SW 1271 (cell line): ENCODE data around the gene CAMK2B.
A peak's percentile ranks its signal among the peaks of the same experiment; 100 is the strongest.

ENCODE experiments used
- DNase-seq, 2 experiments: peaks; one replicate each; lab custom pipeline; 2025; lab: John Stamatoyannopoulos, UW

Gene CAMK2B

DNA sequence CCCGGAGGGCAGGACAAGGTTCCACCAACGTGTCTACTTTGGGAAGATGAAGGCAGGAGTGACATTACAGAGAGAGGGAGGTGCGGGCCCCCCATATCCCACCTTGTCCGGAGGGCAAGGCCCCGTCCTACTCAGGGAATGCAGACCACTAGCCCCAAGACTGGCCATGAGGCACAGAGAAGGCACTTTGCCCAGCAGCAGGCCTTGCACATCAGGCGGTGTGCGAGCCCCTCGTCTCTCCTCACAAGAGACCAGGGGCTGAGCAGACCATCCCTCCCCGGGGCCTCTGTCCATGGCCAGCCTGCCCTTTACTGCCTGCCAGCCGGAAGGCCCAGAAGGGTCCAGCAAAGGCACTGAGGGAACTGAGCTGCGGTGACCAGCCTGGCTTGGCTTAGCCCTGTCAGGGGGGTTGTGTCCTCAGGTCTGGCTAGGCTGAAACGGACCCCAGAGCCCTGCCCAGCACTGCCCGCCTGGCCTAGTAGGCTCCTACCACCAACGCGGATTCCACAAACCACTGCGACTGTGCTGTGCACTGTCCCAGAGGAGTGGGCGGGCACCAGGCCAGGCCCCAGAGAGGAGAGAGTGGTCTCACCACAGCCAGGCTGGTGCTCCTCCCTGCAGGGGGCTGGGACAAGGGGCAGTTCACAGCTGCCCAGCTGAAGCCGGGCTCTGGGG, 16.7 kb downstream of the CAMK2B start:
- DNase-seq, result no peak

DNA sequence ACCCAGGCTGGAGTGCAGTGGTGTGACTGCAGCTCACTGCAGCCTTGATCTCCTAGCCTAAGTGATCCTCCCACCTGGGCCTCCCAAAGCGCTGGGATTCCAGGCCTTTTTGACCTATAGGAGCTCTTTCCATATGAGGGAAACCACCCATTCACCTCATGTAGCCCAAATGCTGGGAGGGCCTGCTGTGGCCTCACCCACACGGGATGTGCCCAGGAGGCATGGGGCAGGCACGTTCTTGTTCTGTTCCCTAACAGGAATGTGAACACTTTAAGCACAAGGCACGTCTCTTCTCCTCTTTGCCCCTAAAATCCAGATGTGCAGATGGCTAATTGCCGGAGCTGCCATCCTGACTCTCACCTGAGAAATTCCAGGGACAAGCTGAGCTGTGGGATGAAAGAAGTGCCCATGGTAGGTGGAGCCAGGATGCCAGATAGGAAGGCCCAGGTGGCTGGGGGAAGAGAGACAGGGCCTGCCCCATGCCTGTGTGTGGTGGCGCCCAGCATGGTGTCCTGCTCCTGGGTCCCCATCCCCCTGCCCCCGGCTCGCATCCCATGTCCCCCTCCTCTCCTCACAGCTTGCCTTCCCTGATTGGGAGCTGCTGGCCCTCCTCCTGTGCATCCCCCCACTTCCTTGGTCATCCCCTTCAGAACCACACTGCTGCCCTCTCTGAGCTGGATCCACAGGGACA, 17.3 kb downstream of the CAMK2B start:
- no peak for DNase-seq

DNA sequence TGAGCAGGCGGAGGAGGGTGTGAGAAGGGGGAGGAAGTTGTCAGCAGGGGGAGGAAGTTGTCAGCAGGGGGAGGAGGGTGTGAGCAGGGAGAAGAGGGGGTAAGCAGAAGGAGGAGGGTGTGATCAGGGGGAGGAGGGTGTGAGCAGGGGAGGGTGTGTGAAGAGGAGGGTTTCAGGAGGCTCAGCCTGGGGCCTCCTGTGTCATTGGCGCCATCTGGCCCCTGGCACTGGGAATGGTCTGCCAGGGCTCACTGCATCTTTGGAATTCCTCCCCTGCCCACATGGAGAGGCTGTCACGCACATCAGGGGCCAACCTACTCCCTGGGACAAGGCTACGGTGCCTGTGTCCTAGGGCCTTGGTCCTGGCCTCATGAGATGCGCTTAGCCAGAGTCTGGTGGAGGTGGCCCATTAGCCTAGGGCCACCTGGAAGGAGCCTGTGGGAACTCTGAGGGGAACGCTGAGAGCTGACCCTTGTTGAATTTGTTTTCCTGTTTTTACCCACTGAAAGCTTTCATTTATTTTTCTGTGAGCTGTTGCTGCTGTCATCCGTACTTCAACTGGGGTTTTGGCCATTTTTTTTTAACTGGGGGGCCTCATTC, 18.0 kb downstream of the CAMK2B start:
- peak in 1 of 2 experiments; percentile 60 for DNase-seq

- DNase-seq, result no peak
Observed at GRCh38 chr7:44306606-44307005, 18.8 kb downstream of the CAMK2B start.

GRCh38 chr7:44305564-44306507, 19.6 kb downstream of the CAMK2B start:
- DNase-seq, result no peak

GRCh38 chr7:44294325-44295069, 30.9 kb downstream of the CAMK2B start:
- DNase-seq, result no peak

DNA sequence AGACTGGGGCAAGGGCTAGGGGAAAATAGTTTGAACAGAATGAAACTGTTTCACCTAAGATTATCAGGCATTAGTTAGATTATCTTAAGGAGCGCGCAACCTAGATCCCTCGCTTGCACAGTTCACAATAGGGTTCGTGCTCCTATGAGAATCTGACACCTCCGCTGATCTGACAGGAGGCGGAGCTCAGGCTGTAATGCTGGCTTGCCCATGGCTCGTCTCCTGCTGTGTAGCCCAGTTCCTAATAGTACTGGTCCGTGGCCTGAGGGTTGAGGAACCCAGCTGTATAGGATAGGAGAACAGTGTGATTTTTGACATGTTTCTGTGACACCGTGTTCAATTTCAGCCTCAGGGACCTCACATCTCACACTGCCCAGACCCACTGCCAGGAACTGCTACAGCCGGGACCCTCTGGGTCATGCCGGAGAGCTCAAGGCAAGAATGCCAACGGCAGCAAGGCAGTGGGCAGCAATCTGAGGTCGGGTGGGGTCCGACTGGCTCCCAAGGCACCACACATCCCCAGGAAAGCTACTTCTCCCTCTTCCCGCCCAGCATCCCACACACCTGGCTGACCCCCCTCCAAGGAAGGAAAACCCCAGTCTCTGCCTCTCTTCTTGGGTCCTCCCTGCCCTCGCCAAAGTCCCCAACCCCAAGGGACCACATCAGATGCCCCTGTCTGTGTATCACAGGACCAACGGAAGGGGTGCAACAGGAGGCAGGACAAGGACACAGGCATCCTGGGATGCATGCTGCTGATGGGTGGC, 31.7 kb downstream of the CAMK2B start:
- DNase-seq, result no peak

GRCh38 chr7:44292876-44293560, 32.4 kb downstream of the CAMK2B start:
- no peak for DNase-seq

DNA sequence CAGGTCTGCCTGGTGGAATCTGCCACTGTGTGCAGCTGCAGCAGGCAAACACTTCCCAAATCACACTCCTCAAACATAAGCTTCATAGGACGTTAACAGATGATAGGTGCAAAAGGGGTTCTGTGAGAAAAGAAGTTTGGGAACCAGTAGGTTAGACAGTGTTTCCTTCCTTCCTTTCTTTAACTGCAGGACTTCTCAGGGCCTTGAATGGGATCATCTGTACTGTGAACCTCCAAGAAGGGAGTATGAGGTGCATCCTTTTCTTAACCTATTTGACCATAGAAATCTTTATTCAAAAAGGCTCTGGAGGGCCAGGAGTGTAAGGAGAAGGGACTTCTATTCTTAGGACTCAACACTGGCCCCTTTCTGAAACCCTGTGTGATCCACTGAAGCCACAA, 33.0 kb downstream of the CAMK2B start:
- DNase-seq, result no peak

DNA sequence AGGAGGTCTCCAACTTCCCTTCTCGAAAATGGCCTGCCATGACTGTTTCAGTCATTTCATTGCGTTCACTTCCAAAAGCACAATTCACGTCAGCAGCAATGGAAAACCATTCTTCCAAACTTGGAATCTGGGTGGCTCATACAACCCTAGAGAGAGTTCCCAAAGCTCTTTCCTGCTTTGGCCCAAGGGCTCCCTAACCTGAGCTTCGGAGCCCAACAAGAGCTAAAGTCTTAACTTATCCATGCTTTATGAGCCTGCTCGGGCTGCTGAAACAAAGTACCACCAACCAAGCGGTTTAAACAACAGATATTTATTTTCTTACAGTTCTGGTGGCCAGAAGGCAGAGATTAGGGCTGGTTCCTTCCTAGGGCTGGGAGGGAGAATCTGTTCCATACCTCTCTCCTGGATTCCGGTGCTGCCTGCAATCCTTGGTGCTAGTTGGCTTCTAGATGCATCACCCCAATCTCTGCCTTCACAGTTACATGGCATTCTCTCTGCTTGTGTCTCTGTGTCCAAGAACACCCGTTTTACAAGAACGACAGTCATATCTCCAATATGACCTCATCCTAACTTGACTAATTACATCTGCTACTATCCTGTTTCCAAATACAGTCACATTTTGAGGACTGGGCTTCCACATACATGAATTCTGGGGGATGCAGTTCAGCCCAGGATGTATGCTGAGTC, 33.5 kb downstream of the CAMK2B start:
- no peak for DNase-seq

DNA sequence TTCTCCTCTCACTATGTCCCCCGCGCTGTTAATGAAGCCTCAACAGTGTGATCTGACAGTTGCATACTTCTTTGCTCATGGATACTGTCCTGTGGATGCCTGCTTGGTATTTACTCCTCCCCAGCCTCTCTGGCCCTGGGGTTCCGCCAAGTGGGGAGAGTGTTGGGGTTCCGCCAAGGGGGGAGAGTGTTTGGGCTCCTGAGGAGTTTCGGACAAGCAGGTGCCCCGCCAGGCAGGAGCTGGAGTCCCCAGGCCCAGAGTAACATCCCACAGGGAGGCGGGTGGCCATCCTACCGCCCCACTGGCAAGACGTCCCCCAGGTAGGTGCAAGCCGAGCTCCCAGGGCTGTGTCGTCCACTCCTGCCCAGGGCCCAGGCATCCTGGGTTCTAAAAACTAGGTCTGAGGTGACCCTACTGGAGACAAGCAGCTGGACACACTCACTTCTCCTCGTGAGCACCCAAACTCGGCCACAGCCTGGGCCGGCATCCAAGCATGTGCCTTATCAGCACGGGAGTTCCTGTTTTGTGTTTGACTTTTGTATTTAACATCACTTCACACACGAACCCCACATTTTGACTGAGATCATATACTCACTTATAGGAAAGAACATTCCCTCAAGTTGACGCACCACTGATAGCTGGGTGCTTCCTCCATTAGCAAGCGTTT, 34.2 kb downstream of the CAMK2B start:
- DNase-seq, result no peak

DNA sequence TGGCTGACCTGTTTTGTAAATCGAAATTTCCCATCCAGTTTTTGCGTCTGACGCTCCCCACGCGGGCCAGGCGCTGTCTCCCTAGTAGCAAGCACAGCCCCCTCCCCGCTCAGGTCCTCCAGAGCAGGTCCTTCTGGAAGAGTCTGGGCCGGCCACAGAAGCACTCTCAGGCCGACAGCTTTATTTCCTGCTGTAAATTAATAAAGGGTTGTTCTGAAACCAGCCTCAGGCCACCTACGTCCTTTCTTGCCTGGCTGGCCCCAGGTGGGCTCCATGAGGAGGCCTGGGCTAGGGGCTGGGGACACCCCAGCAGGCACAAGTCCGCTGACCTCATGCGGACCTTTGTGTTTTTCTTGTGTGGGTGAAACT, 35.2 kb downstream of the CAMK2B start:
- DNase-seq, result no peak

- no peak for DNase-seq
Observed at GRCh38 chr7:44289341-44290251, 35.8 kb downstream of the CAMK2B start.

DNA sequence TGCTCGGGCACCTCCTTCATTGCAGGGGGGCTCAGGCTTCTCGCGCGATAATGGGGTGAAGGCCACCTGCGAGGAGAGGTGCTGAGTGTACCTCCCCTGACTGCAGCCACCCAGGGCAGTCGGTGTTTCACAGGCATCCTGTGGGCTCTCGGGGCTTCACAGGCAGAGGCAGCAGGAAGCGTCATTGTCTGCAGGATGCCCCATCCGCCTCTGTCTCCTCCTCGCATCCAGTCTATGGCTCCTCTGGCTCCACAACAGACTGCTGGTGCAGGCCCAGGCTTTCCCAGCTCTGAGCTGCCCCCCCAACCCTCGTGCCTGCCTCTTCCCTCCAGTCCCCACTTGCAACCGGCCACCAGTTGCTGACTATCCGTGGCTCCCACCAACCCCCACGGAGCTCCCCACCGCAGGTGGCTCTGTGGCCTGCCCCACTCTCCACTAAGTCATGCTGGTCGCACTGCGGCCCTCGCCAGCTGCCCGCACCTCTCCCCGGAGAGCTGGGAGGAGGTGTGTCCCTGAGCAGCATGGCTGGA, 36.5 kb downstream of the CAMK2B start:
- no peak for DNase-seq

GRCh38 chr7:44288381-44288685, 37.1 kb downstream of the CAMK2B start:
- DNase-seq, result no peak

GRCh38 chr7:44287488-44288380, 37.7 kb downstream of the CAMK2B start:
- DNase-seq, result no peak
